Posterior cingulate gyrus (tissue), 11 donors: ENCODE measurements around the gene TRIM62.

Experiments
- DNase-seq, 10 donors: peaks; one replicate each; pipeline versions ENCODE4 v3.0.0 to v3.0.0-alpha.2; 2020 to 2021; ENCODE audit warnings: mixed read lengths in 3 of 10
- intact Hi-C: fragments of 100-400 bp; cut with DNase I; formaldehyde crosslinking; loops from one replicate; pipeline ENCODE4 v1.15.1; 2023

TRIM62 gene

DNA sequence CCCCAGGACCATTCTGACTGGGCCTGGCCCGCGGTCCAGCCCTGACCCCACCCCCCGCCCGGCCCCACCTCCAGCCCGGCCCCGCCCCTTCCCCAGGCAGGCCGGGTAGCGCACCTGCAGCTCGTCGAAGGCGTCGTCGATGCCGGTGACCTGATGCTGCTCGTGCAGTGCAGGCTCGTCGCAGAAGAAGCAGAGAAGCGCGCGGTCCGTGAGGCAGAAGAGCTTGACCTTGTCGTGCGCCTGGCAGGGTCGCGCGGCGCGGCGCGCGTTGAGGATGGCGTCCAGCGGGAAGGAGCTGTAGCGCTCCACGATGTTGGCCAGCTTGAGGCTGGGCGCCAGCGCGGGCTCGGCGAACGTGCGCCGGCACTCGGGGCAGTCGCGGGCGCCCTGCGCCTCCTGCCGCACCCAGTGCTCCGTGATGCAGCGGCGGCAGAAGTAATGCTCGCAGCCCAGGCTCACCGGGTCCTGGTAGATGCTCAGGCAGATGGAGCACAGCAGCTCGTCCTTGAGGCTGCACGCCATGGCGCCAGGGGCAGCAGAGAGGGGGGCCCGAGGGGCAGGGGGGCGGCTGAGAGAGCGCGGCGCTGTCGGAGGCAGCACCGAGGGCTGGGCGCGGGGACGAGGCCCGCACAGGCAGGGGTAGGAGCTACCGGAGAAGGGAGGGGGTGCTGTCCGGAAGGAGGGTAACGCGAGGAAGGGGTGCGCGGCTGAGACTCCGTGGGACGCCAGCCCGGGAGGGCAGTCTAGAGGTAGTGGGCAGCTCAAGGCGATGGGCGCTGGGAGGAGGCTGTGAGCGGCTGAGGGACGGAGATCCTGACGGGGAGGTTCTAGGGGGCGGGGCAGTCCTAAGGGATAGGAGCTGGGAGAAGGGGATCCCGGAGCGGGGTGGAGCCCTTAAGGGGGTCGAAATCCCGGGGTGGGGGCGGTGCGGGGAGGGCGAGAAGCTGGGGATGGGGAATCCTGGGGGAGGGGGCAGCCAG, 642 bp downstream of the TRIM62 start:
- DNase-seq: peak in 8 of 10 donors; percentile 24 to 98 (median 53)
- intact Hi-C loops: loop anchor here (5.0 kb wide), 1 partner anchor 76 kb away; the partner anchor contains the start of gene ZNF362

DNA sequence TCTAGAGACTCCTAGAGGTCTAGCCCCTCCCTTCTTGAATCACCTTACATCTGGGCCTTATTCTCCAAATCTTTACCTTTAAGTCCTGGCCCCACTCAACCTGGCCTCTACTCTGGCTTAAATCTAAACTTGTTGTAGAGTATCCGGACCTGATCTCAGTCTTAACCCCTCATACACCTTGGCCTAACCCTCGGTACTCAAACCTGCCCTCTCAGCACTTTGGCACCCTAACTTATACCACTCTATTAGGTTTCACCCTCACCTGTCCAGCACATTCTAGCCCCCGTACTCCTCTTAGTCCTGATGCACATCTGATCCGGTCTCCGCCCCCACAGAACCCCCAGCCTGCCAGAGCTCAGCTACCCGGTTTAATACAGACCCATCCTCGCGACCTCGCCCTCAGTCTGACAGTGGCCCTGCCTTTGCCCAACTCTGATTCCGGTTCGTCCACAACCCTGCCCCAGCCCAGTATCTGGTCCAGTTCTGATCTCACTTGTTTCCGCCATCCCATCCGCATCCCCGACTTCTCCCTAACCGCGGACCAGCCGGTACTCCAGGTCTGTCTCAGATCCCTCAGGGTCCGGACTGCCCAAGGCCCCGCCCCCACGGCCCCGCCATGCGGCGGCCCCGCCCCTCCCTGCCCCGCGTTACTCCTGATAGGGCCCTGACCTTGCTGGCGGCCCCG, 1.5 kb downstream of the TRIM62 start:
- intact Hi-C loops: loop anchor here (5.0 kb wide), 1 partner anchor 77 kb away; the partner anchor contains the start of gene ZNF362
- DNase-seq: peak in 6 of 10 donors; percentile 77 to 91 (median 81)

DNA sequence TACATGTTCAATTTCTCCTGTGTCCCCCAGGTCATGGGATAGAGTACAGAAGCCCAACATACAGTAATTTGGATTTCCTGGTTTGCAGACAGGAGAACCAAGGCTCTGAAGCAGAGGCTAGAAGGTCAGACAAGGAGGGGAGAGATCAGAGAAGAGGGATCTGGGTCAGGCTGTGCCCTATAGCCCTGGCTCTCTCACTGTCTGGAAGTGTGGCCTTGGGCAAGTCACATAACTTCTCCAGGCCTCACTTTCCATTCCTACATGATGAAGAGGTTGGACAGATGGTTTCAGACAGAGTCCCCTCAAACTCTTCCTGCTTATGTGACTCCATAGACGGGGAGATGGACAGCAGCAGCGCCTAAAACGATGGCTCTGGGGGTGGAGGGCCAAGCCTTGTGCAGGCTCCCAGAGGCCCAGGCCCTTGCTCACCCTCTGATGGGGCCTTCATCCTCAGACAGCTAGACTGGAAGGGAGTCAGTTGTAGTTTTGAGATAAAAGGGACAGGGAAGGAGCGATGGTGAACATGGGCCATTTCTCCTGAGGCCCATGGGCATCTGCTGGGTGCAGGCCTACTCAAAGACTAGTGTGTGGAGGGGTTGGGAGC, 2.9 kb downstream of the TRIM62 start:
- intact Hi-C loops: no loop called here
- DNase-seq: no peak

DNA sequence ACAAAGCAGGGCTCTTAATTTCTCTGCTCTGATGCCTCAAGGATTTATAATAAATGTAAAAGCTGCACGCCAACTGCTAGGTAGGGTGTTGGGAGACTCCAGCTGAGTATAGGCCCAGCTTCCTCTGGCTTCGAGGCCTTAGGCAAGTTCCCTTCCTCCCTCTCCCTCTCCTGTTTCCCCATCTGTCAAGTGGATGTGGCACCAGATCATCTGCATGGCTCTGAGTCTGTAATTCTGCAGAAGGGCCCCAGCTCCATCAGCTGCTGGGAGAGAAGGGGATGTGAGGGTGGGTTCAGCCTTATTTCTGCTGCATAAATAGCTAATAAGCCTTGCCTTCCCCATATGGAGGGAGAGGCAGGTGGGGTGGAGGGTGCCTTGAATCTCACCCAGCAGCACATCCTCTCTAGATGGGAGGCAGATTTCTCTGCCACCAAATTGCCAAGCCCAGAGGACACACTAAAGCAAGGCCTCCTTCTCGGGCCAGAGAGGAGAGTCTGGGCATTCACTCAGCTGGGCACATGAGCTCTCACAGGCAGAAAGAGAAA, 3.8 kb downstream of the TRIM62 start:
- no peak for DNase-seq
- intact Hi-C loops: no loop called here

DNA sequence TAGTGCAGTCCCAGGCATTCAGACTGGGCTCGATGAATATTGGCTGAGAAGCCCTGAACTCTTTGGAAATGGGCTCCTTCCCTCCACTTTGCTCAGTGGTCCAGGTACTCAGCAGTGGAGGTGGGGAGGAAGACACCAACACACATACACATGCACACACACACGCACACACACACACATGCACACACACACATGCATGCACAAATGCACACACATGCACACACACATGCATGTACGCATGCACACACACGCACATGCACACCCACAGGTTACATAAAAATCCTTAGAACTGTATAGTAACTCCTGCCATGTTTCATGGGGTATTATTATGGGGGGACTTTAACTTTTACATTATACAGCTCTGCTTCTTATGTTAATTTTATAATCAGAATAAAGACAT, 5.0 kb downstream of the TRIM62 start:
- intact Hi-C loops: no loop called here
- no peak for DNase-seq

DNA sequence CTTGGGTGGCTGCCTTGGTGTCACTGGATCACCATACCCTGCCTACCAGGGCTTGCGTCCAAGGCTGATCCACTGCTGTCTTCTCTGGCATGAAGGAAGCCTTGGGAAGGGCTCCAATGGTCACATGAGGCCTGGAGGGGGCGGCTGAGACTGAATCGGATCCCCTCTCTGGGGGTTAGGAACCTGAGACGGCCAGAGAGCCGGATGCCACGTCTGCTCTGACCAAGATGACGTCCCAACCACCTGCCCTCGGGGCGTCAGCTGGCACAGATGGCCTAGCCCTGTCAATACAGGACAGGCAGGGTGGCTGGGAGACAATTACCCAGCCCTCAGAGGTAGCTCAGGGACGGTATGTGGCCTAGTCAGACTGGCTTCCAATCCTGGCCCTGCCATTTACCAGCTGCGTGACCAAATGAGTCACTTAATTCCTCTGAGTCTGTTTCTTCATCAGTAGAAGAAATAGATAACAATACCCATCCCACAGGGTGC, 5.4 kb downstream of the TRIM62 start:
- DNase-seq: peak in 1 of 10 donors; percentile 19
- intact Hi-C loops: no loop called here

DNA sequence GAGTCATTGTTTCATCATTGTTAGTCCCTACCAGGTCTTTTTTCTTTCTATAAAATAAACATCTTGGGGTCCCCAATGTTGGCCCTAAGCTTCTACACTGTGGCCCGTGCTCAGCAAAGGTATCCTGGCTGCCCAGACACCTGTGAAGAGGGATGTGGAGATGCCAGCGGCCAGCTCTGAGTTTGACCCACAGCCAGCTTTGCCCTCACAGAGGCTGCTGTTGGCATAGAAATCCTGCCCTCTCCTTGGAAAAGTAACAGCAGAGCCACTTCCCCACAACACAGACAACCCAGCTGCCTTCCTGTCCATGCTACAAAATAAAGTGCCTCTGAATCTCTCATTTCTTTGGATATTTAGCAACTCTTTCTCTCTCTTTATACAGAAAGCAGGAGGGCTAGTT, 6.0 kb downstream of the TRIM62 start:
- peak in 1 of 10 donors; percentile 49 for DNase-seq
- intact Hi-C loops: no loop called here

DNA sequence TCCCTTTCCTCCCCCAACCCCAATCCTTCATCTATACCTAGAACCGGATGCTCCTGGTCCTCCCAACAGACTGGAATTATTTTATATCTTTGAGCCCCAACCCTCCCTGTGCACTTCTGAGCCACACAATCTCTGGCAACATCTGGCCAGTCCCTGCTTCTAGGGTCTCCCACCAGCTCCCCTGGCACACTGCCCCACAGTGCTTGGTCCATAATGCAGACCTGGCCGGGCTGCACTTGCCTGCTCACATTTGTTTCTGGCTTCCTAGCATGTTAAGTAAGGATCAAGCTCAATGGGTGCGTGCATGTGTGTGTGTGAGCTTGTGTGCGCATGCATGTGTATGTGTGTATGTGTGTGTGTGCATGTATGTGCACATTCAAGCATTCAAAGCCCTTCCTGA, 8.8 kb downstream of the TRIM62 start:
- DNase-seq: peak in 1 of 10 donors; percentile 72
- intact Hi-C loops: no loop called here

DNA sequence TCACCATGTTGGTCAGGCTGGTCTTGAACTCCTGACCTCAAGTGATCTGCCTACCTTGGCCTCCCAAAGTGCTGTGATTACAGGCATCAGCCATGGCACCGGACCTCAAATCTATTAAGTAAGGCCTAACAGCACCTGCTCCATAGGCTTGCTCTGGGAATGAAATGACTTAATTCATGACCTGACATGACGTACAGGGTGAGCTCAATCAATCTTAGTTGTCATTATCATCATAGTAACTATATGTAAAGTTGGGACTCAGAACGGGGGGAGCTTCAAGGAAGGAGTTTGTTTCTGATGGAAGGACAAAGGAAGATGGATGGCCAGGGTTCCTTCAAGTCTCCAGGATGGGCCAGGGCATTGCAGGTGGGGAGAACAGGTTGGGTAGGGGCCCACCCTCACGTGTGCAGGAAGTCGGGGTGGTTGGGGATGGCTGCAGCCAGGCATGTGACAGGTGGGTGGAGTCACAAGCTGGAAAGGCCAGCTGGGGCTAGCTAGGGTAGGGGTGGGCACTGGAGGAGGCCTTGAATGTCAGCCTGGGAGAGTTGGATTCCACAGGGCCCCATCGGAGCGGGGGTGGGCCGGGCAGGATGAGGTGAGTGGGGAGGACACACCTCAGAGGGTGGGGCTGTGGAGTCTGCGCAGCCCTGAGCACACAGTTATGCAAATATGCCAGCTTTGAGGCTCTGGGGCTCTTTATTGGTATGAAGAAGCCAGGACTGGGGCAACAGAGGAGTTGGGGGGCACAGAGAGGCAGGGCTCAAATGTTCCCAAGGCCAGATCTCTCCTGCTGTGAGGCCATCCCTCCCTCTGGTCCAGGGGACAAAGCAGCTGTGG, 9.6 kb downstream of the TRIM62 start:
- DNase-seq: peak in 1 of 10 donors; percentile 72
- intact Hi-C loops: no loop called here

DNA sequence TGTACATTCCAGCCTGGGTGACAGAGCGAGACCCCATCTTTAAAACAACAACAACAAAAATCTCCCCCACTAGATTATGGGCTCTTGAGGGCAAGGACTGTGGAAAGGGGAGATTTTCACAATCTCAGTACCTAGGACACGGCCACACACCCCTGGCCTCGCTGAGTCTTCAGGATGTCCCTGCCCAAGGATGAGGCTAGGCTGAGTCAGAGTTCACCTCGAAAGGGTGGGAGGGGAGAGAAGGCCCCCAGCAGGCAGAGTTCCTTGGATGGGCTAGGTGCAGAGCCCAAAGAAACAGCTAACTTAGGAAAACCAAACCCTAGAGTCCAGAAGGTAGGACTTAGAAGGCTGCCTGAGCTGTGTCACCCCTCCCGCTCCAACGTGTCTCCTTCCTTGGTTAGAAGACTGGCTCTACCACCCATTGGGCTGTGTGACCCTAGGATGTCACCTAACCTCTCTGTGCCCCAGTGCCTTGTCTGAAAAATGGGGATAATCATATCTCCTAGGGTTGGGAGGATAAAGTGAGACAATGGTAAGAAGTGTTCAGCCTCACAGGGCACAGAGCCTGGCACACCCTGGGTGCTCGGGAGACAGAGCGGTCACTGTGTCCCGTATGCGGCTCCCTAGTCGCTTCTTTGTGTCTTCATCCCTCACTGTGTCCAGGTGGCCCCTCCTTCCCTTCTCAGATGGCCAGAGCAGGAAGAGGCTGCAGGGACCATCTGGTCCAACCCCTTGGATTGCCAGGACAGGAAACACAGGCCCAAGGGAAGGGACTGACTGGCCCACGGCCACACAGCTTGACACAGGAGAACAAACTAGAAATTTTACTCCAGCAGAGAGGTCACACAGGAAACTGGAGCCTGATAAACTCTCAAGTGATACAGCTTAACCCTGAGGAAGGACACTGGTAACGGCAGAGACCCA, 11.2 kb downstream of the TRIM62 start:
- peak in 5 of 10 donors; percentile 31 to 89 (median 45) for DNase-seq
- intact Hi-C loops: no loop called here

DNA sequence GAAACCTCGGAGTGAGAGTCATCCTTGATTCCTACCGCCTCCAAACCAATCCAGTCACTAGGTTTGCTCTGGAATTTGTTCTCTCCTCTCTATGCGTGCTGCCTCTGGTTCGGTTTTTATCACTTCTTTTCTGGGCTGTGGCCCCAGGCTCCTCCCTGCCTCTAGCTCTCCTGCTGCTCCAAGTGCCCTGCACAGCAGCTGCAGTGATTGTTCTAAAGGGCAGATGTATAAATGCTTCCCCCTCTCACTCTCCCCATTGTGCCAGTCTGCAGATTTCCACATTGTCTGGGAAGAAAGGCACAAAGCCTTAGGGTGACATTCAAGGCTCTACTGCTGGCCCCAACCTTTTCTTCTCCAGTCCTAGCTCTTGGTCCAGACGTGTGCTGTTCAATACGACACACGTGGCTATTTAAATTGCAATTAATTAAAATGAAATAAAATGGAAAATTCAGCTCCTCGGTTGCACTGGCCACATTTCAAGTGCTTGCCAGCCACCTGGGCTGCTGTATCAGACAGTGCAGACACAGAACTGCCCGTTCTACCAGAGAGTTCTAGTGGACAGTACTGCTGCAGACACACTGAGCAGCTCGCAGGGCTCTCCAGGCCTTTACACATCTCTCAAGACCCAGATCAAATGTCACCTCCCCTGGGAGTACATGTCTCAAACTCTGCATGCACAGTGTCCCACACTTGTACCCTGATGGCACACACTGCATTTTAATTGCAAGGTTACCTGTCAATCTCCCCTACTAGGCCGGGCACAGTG, 12.4 kb downstream of the TRIM62 start:
- intact Hi-C loops: no loop called here
- DNase-seq: peak in 5 of 10 donors; percentile 35 to 91 (median 53)

DNA sequence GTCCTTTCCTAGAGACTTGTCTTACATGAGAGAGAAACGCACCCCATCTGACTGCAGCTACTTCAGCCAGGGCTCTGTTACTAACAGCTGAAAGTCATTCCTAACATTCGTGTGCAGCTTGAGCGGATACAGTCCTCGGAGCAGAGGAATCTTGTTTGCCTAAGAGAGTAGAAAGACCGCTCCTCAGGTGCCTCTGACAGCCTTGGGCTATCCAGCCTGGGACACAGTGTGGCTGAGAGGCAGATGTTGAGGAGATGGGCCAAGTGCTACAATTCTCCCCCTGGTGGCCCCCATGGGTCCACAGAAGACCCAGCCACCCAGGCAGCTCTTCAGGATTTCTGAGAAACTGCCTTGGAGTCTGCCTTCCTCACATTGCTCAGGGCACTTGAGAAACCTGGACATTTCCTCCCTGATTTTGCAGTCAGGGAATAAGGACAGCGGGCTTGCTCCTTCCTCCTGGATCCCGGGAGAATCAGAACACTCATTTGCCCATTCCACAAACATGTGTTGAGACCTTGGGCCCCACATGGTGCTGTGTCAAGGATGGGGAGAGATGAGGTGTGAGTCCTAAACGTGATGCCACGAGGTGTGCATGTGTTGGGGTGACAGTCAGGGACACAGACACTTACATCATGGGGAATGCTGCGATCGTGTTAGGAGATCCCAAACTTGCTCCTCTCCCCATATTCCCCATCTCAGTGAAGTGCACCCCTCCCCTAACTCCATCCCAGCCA, 13.1 kb downstream of the TRIM62 start:
- DNase-seq: peak in 1 of 10 donors; percentile 61

DNA sequence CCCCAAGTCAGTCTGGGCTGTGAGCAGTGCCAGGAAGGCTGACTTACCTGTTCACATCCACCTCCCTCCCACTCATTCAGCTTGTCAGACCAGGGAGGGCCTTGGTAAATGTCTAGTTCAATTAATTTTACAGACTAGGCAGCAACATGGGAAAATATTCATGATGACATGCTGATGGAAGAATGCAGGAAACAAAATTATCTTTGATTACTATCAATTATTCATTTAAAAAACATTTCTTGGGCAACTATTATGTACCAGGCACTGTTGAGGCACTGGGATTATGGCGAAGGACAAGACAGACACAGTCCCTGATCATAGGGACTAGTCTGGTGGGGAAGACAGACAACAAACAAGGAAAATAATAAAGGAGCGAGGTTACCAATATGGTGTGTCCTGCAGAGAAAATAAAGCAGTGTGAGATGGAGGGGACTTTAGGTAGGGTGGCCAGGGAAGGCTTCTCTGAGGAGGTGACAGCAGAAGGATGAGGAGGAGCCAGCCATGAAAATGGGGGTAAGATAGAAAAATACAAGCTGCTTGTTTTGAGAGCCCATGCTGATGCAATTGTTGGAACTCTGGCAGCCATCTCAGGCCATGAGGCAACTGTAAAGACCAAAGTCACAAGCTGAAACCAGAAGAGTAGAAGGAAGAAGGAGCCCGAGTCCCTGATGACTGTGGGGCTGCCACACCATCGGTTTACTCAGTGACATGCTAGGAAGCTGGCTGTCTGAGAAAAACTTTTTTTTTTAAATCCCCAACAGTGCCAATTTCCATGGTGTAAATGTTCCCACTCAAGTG, 14.0 kb downstream of the TRIM62 start:
- intact Hi-C loops: no loop called here
- DNase-seq: peak in 1 of 10 donors; percentile 22

More for the DNA sequence above, 13.1 kb downstream of the TRIM62 start:
- intact Hi-C loops: no loop called here

DNA sequence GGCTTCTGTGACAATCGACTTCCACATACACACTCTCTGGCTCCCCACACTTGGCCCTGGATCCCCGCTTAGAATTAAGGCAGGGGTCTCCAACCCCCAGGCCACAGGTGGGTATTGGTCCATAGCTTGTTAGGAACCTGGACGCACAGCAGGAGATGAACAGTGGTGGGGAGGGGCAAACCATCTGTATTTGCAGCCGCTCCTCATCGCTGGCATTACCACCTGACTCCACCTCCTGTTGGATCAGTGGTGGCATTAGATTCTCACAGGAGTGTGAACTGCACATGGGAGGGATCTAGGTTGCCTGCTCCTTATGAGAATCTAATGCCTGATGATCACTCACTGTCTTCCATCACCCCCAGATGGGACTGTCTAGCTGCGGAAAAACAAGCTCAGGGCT, 16.0 kb downstream of the TRIM62 start:
- peak in 1 of 10 donors; percentile 15 for DNase-seq
- intact Hi-C loops: no loop called here

DNA sequence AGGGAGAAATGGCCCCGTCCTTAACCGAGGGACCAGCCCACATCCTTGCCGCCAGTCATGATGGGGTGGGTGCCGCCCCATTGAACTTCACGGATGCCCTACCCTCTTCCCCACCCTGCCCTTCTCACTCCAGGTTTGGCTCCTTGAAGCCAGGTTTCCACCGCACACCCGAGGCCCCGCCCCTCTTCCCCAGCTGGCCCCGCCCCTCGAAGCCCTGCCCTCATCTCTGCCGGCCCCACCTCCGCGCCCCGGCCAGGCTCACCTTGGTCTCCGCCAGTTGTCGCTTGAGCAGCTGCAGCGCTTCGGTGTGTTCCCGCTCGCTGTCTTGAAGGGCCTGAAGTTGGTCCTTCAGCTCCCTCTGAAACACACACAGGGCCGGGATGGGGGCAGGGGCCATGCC, 16.6 kb downstream of the TRIM62 start:
- intact Hi-C loops: no loop called here
- peak in 2 of 10 donors; percentile 69 to 70 for DNase-seq
